ENCODE results near the gene R3HDM1.
"Not testable (repeated sequence)": the region's sequence is repeated elsewhere in the genome, so short reads cannot be mapped to it uniquely, and the experiment has no call there.

The R3HDM1 gene

GRCh38 chr2:135573620-135574019 lies 42.3 kb downstream of the R3HDM1 start:
- no peak for DNase-seq (ENCODE audit: low spot score)

GRCh38 chr2:135581282-135581681 lies 50.0 kb downstream of the R3HDM1 start:
- DNase-seq (ENCODE audit: low spot score), result no peak

- no peak for DNase-seq (ENCODE audit: low spot score)
These were observed 51.1 kb downstream of the R3HDM1 start for GRCh38 chr2:135582383-135582782.

DNA sequence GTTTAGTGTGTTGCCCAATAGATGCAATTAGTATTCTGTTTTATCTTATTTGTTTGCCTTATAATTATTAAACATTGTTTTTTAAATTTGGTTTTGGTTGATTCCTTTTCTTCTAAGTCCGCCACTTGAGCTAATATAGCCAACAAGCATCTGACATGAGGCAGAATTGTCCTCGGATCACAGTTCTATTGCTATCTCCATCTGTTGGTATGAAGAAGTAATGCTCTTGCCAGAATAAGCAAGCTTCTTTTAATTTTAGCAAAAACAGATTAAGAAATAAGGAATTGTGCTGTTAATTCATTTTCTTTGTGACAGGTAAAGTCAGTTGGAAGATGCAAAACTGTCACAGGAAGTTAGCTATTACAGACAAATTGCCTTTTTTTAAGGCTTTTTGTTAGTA lies 54.3 kb downstream of the R3HDM1 start:
- no peak for DNase-seq (ENCODE audit: low spot score)

GRCh38 chr2:135586148-135586547 lies 54.9 kb downstream of the R3HDM1 start:
- no peak for DNase-seq (ENCODE audit: low spot score)

GRCh38 chr2:135587958-135588357 lies 56.7 kb downstream of the R3HDM1 start:
- DNase-seq (ENCODE audit: low spot score), result no peak

DNA sequence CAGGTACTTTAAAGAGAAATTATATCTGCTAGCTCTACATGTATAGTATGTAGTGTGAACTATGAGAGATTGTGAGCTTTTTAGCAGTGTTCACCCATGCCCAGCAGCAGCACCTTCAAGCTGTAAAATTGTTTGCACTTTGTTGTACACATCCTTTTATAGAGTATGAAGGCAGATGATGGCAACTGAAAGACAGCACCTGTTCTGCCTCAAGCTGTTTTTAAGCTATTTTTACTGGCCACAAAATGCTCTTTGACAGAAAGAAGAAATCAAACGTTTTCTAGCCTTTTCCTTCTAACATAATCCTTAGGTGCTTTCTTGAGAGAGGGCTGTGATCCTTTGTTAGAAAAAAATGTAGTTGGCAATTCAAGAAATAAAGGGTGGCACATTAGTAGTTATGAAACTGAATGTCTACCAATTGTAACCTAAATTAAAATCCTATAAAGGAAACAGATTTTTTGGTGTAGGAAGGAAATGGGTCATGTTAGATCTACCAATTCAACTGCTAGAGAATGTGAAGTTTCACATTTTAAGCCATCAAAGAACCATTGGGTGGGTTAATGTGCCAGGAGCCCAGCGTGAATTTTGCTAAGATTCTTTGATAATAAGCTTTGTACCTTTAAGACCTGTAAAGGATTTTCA lies 59.5 kb downstream of the R3HDM1 start:
- DNase-seq (ENCODE audit: low spot score), result no peak

GRCh38 chr2:135600915-135601314 lies 69.6 kb downstream of the R3HDM1 start:
- no peak for DNase-seq (ENCODE audit: low spot score)

GRCh38 chr2:135603543-135603942 lies 72.3 kb downstream of the R3HDM1 start:
- no peak for DNase-seq (ENCODE audit: low spot score)

DNA sequence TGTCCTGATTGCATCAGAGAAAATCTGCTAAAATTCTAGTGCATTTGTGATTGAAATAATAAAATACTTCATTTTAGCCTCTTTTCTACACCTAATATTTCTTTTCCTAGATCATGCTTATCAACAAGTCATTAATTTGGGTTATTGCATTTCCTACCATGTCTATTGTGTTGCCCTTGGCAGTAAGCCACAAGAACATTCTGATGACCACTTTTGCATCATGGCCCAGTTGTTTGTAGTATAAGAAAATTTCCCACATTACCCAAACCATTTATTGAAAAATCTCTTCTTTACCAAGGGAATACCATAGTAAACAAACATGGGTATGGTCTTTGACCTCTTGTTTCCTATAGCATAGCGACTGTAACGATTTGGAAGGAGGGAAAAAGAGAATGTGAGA lies 76.3 kb downstream of the R3HDM1 start:
- no peak for DNase-seq (ENCODE audit: low spot score)

DNA sequence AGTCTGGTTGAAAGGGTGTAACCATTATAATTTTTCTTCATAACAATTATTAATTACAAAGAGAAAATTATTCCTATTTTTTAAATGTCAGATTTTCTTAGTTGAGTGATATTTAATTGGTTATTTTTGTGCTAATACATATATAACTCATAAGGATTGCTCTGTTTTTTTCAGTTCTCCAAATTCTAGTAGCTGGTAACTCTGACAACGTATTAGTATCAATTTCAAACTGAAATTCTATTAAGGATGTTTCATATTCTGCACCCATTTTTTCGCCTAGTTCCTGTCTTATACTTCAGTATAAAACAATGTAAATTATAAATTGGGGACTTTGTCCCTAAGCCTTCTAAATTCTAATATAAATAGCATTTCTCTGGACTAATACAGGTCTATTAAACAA lies 81.0 kb downstream of the R3HDM1 start:
- DNase-seq (ENCODE audit: low spot score), result no peak

DNA sequence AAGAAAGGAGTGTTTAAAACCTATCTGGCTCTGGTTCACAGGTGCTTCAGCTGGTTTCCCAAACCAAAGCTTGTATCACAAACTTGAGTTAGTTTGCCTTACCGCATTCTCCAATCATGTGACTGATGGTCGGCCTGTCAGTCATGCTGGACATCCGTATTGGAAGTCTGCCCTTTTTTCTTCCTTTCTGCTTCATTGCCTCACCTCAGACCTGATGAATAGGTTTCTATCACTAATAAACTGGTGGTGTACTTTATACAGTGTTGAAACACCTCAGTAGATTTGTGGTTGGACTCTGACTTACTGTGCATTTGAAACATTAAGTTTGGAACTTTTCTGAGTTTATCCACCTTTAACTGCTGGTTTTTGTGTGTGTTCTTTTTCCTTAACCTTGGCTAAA lies 84.1 kb downstream of the R3HDM1 start:
- DNase-seq (ENCODE audit: low spot score), result no peak

- no peak for DNase-seq (ENCODE audit: low spot score)
These were observed 86.3 kb downstream of the R3HDM1 start for GRCh38 chr2:135617501-135618015.

DNA sequence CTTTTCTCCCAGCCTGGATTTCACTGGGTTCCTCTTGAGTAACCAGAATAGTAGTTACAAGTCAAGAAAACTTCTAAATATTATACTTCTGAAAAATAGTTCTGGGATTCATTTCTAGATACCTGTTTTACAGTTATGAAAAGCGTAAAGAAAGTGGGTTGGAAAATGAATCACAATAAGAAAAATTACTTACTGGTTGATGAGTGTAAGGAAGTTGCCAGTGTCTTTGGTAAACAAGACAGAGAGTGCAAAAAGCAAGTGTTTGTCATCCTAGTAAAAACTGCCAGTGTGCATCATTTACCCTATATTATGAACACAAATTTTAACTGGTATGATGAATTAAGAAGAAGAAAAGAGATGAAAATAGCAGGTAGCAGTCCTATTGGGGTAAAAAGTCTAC lies 88.9 kb downstream of the R3HDM1 start:
- DNase-seq (ENCODE audit: low spot score), result no peak

- no peak for DNase-seq (ENCODE audit: low spot score)
These were observed 98.2 kb downstream of the R3HDM1 start for GRCh38 chr2:135629520-135629919.

- DNase-seq (ENCODE audit: low spot score), result not testable (repeated sequence)
These were observed 98.8 kb downstream of the R3HDM1 start for GRCh38 chr2:135630034-135630433.

DNA sequence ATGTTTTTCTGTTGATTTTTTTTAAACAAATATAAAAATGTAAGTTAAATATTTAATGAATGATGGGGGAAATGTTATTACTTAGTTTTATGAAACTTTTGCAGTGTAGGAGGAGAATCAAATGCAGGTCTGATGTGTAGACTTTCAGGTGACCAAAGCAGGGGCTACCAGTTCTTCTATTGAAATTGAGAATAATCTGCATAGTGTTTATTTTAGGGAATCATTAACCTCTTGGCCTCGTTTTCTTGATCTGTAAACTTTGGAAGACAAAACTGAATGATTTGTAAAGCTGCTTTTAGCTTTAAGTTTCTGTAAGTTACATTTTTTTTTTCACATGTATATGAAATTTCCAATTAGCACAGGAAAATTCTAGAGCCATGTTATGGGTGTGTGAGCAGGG lies 99.2 kb downstream of the R3HDM1 start:
- DNase-seq (ENCODE audit: low spot score), result no peak

DNA sequence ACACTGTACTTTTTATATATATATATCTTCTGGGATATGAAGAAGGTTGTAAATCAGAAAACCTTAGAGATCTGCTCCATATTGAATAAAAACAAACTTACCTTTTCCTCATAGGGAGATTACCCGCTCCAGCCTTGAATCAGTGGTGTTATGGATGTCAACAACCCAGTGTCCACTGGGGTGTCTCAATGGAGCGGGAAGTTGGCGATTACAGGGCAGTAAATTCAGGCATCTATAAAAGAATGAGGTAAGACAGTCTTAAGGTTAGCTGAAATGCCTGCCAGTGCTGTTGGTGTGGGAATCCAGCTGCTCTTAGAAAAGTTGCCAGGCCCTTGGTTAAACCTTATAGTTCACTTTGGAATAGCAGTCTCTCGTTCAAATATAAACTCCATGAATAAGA lies 102.3 kb downstream of the R3HDM1 start:
- no peak for DNase-seq (ENCODE audit: low spot score)

DNA sequence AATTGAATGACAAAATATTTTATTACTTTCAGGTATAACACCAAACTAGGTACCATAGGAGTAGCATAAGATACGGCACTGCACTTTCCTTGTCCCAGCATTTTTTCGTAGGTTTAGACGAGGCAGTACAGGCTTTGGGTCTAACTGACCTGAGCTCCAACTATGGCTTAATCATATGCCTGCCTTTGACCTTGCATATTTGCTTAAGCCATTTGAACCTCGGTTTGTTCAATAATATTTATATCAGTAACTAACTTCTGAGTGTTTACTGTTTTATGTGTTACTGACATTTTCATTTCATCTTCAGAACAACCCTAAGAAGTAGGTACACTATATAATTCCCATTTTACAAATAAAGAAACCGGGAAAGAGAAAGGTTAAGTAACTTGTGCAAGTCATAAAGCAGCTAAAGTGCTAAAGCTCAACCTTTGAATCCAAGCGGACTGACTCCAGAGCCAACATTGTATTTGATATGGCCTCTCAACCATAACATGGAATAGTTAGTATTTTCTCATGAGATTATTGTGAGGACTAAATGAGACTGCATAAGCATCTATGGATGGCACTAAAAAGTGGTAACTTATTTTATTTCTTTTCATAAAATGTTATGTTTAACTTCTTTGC lies 104.0 kb downstream of the R3HDM1 start:
- DNase-seq (ENCODE audit: low spot score), result no peak

DNA sequence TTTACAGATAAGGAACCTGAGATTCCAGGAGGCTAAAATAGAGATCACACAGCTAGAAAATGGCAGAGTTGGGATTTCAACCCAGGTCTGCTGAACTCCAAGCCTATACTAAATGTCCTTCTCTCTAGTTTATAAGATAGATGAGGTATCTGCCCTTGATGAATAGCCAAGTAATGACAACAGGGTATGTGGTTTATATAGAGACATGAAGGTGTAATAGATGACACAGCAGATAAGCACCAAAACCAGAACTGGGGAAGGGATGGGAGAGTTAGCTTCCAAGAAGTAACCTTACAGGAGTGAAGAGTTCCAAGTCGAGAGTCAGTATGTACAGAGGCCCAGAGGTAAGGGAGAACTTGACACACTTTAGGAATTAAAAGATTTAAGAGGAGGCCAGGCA lies 105.7 kb downstream of the R3HDM1 start:
- no peak for DNase-seq (ENCODE audit: low spot score)

DNA sequence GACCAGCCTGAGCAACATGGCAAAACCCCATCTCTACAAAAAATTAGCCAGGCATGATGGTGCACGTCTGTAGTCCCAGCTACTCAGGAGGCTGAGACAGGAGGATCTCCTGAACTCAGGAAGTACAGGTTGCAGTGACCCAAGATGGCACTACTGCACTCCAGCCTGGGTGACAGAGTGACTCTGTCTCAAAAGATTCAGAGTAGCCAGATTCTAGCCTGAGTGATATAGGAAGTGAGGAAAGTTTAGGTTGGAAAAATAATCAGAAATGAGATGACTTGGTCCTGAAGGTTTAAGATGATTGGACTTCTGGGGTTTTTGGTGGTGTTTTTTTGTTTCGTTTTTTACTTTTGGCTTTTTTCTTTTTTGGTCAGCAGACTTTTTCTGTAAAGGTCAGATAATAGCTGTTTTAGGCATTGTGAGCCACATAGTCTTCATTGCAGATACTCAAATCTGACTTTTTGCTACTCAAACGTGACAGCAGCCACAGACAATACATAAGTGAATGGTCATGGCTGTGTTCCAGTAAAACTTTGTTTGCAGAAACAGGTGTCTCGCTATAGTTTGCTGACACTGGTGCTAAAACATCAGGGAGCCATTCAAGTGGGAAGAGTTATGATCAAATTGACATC lies 106.3 kb downstream of the R3HDM1 start:
- no peak for DNase-seq (ENCODE audit: low spot score)

DNA sequence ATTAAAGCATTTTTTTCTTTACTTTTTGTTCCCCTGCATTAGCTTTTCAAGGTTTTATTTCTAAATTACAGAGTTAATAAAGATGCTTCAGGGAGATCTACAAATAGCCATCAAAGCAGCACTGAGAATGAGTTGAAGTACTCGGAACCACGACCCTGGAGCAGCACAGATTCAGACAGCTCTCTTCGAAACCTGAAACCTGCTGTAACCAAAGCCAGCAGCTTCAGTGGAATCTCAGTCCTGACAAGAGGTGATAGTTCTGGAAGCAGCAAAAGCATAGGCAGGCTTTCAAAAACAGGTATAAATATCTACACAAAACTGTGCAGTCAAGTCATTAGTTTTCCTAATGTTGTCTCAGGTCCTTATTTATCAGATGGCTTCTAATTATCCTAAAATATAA lies 107.5 kb downstream of the R3HDM1 start:
- DNase-seq (ENCODE audit: low spot score), result no peak

Data from CD4-positive, alpha-beta T cell treated with Interleukin-6 at 100 ng/mL for 8 hours (primary cell).